Stomach (tissue), 9 donors: ENCODE results near the gene FOXD2. TPM values are rescaled to one million over a fixed set of nuclear protein-coding genes. Genes with fewer than 3 reads are reported as not detected.

Experiments used
- DNase-seq, 2 donors: peaks; one replicate each; pipeline versions ENCODE4 v3.0.0 to v3.0.0-alpha.2; 2013 to 2019
- H3K27ac ChIP-seq, 5 donors: fragments of 200-600 bp in 4 of 5; sonication (generic) in 4 of 5; one replicate each; pipeline ENCODE4 v1.5.1; 2013 to 2019; ENCODE audit warnings: mild to moderate bottlenecking in 1 of 5, moderate library complexity in 1 of 5
- H3K27me3 ChIP-seq, 3 donors: fragments of 200-600 bp; sonication (generic); one replicate each; pipeline ENCODE4 v1.5.1; 2017 to 2019; ENCODE audit warnings: mixed run types in 1 of 3
- H3K36me3 ChIP-seq, 4 donors: fragments of 200-600 bp; sonication (generic); 1 replicate in 3 of 4; 2 replicates in 1 of 4; pipeline ENCODE4 v1.5.1; 2016 to 2019
- H3K4me1 ChIP-seq, 4 donors: fragments of 200-600 bp; sonication (generic); one replicate each; pipeline ENCODE4 v1.5.1; 2016 to 2019
- H3K4me3 ChIP-seq, 4 donors: fragments of 200-600 bp; sonication (generic) in 3 of 4; one replicate each; pipeline ENCODE4 v1.5.1; 2016 to 2019; ENCODE audit warnings: mild to moderate bottlenecking in 1 of 4
- H3K9me3 ChIP-seq, 4 donors: fragments of 200-600 bp; sonication (generic); one replicate each; pipeline ENCODE4 v1.5.1; 2016 to 2019
- EP300 ChIP-seq: sonication (generic); formaldehyde crosslinking; IDR thresholded peaks from one replicate; pipeline ENCODE4 v1.6.1; 2017; ENCODE audit warnings: antibody characterized with exemption
- POLR2A ChIP-seq, 4 donors: fragments of 450-650 bp; IDR thresholded peaks; one replicate each; pipeline ENCODE4 v1.6.1; 2016; ENCODE audit warnings: antibody characterized with exemption in 4 of 4, control low read depth in 2 of 4, mild to moderate bottlenecking in 1 of 4, moderate library complexity in 1 of 4
- POLR2AphosphoS5 ChIP-seq, 3 donors: sonication (generic); formaldehyde crosslinking; IDR thresholded peaks; one replicate each; pipeline ENCODE4 v1.6.1; 2016; ENCODE audit warnings: antibody characterized with exemption in 3 of 3
- WGBS, 5 donors: extraction: QIAGEN DNeasy Blood & Tissue Kit in 3 of 5; methylation state at CpG; one replicate each; pipeline versions ENCODE4 v1.1.5 to v1.1.7; 2013 to 2018; 5-methylcytosine and 5-hydroxymethylcytosine counted together
- intact Hi-C: fragments of 100-400 bp; cut with DNase I; formaldehyde crosslinking; loops from one replicate; pipeline ENCODE4 v1.15.1; 2023; ENCODE audit warnings: low total_unique reads
- polyA plus RNA-seq, 3 donors: library from polyadenylated mRNA; stranded (reverse); fragments of 200-250 nt; gene quantifications; one replicate each; pipeline ENCODE4 v1.2.3, GENCODE V29; 2013
- total RNA-seq, 5 donors: library from RNA; depleted of rRNA; stranded (reverse); fragments of >200 nt; gene quantifications; one replicate each; pipeline versions ENCODE4 v1.1.0 to v1.2.3, GENCODE V29; 2014 to 2016
- TF ChIP-seq, protein P1 (sequence below), 7 experiments: fragments of 450-650 bp in 4 of 7; fragments of 200-600 bp in 3 of 7; sonication (generic) in 3 of 7; IDR thresholded peaks; one replicate each; pipeline ENCODE4 v1.5.1; 2016 to 2019; ENCODE audit warnings: antibody characterized with exemption in 7 of 7, control low read depth in 2 of 7, mild to moderate bottlenecking in 1 of 7
- donor health status: healthy with polysubstance abuse.
- donor health status: Bipolar disorder and iron deficiency.
- donor health status: healthy.

The FOXD2 gene
- total and polyA plus RNA-seq, 8 donors, result under 0.01 to 47.5 (median 0.12) TPM; not detected in 4

DNA sequence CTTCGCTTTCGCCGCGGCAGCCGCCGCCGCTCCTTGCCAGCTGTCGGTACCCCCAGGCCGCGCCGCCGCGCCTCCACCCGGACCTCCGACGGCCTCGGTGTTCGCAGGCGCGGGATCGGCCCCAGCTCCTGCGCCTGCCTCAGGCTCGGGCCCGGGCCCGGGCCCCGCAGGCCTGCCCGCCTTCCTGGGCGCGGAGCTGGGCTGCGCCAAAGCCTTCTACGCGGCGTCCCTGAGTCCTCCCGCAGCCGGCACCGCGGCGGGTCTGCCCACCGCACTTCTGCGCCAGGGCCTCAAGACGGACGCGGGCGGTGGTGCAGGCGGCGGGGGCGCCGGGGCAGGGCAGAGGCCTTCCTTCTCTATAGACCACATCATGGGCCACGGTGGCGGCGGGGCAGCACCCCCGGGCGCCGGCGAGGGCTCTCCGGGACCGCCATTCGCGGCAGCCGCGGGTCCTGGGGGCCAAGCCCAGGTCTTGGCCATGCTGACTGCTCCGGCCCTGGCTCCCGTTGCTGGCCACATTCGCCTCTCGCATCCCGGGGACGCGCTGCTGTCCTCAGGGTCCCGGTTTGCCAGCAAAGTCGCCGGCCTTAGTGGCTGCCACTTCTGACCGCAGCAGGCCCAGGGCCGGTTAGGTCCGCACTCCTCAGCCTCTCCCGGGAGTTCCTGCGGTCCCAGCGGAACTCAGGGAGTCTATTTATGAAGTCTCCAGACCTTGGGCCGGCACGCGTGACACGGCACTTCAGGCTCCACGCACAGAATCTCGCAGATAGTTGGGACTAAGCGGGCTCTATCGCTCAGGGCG, 1.4 kb downstream of the FOXD2 start:
- peaks cover 36 to 100% (median 61%) of the 10 kb centered on the region in 3 donors for H3K27me3 ChIP-seq
- H3K27ac ChIP-seq, result no peak overlapping the region
- TF ChIP-seq POLR2A (IDR thresholded peaks at IDR 0.05) (no peak), EP300 (no peak), POLR2AphosphoS5 (IDR thresholded peaks at IDR 0.05) (no peak)
- TF ChIP-seq, protein P1, sequence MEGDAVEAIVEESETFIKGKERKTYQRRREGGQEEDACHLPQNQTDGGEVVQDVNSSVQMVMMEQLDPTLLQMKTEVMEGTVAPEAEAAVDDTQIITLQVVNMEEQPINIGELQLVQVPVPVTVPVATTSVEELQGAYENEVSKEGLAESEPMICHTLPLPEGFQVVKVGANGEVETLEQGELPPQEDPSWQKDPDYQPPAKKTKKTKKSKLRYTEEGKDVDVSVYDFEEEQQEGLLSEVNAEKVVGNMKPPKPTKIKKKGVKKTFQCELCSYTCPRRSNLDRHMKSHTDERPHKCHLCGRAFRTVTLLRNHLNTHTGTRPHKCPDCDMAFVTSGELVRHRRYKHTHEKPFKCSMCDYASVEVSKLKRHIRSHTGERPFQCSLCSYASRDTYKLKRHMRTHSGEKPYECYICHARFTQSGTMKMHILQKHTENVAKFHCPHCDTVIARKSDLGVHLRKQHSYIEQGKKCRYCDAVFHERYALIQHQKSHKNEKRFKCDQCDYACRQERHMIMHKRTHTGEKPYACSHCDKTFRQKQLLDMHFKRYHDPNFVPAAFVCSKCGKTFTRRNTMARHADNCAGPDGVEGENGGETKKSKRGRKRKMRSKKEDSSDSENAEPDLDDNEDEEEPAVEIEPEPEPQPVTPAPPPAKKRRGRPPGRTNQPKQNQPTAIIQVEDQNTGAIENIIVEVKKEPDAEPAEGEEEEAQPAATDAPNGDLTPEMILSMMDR (IDR thresholded peaks at IDR 0.05), result no peak
- peaks cover 0 to 6% (median 0%) of the 10 kb centered on the region in 4 donors for H3K9me3 ChIP-seq
- H3K4me3 ChIP-seq, result peak overlapping the region; percentile 19 to 85 (median 44)
- intact Hi-C loops, result no loop called here
- no peaks in the 10 kb centered on the region for H3K36me3 ChIP-seq
- peaks cover 36 to 57% (median 48%) of the 10 kb centered on the region in 4 donors for H3K4me1 ChIP-seq
- WGBS, 5 donors, result 8 to 39% (median 13%) methylated on average over 9 to 86 of the region's 86 CpGs
- no peak for DNase-seq

DNA sequence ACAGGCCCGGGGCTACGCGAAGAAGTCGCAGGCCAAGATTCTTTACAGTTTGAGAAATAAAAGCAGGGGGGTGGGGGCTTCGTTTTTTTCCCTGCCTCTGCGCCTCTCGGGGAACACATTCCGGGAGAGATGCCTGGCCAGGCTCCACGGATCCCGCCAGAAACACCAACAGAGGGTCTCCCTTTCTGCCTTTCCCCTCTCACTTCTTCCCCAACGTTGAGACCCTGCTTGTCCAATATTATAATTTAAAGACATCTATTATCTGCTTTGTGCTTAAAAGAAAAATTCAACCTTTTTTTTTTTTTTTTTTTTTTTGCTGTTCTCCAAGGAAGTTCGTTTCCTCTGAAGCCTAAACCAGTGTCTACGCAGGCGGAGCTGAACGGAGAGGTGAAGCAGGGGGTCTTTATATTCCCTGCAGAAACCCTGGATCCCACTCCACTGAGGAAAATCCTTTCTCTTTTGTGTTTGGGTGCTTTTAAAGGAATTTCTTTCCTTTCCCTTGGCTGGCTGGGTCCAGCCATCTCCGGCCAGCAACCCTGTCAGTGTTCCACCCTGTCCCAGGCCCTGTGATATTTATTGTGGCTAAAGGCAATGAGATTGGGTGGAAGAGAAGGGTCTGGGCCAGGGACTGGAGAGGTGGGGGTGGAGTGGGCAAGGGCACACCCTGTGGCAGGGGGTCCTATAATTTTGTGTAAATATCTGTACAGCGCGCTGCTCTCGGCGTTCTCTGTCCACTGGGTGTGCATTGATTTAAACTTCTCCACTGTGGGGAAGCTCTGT, 2.2 kb downstream of the FOXD2 start:
- peak overlapping the region in 1 of 4 donors; percentile 85 for H3K4me3 ChIP-seq
- peaks cover 31 to 57% (median 49%) of the 10 kb centered on the region in 4 donors for H3K4me1 ChIP-seq
- TF ChIP-seq, protein P1 (IDR thresholded peaks at IDR 0.05), result no peak
- TF ChIP-seq EP300, result no peak
- TF ChIP-seq POLR2AphosphoS5 (IDR thresholded peaks at IDR 0.05), result no peak
- no peak for TF ChIP-seq POLR2A (IDR thresholded peaks at IDR 0.05)
- DNase-seq, result no peak
- intact Hi-C loops, result no loop called here
- WGBS, 5 donors, result 70 to 75% (median 74%) methylated on average over 19 to 20 of the region's 20 CpGs
- H3K27ac ChIP-seq, result no peak overlapping the region
- H3K27me3 ChIP-seq, result peaks cover 40 to 100% (median 64%) of the 10 kb centered on the region in 3 donors
- H3K9me3 ChIP-seq, result peaks cover 0 to 14% (median 0%) of the 10 kb centered on the region in 4 donors
- H3K36me3 ChIP-seq, result no peaks in the 10 kb centered on the region

DNA sequence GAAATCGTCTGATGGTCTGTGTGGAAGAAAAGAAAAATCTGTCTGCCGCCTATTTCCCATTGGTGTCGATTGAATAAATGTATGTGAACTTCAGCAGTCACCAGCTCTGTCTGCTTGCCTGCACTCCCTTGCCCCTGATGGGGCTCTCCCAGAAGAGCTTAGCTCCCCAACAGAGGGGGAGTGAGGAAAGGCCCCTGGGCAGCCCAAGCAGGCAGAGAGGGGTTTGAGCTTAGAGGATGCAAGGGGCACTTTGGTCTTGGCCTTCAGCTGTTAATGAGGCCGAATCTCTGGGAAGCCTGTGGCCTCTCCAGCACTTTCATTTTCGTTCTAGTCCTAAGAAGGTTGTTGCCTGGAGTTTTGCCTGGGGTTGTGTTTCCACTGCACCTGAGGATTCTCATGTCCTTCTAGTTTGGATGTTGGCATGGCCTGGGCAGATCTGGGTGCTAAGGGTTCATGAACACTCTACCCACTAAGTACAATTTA, 2.8 kb downstream of the FOXD2 start:
- Histone ChIP-seq H3K4me1 (peaks cover 31 to 60% (median 52%) of the 10 kb centered on the region in 4 donors), H3K36me3 (no peaks in the 10 kb centered on the region), H3K27ac (no peak overlapping the region), H3K9me3 (peaks cover 0 to 16% (median 0%) of the 10 kb centered on the region in 4 donors), H3K27me3 (peaks cover 44 to 100% (median 66%) of the 10 kb centered on the region in 3 donors), H3K4me3 (no peak overlapping the region)
- DNase-seq, result no peak
- WGBS, 5 donors, result 56 to 66% (median 60%) methylated on average over 5 of the region's 5 CpGs
- intact Hi-C loops, result no loop called here
- TF ChIP-seq EP300, result no peak
- TF ChIP-seq, protein P1 (IDR thresholded peaks at IDR 0.05), result no peak
- TF ChIP-seq POLR2A (IDR thresholded peaks at IDR 0.05), result no peak
- TF ChIP-seq POLR2AphosphoS5 (IDR thresholded peaks at IDR 0.05), result no peak

DNA sequence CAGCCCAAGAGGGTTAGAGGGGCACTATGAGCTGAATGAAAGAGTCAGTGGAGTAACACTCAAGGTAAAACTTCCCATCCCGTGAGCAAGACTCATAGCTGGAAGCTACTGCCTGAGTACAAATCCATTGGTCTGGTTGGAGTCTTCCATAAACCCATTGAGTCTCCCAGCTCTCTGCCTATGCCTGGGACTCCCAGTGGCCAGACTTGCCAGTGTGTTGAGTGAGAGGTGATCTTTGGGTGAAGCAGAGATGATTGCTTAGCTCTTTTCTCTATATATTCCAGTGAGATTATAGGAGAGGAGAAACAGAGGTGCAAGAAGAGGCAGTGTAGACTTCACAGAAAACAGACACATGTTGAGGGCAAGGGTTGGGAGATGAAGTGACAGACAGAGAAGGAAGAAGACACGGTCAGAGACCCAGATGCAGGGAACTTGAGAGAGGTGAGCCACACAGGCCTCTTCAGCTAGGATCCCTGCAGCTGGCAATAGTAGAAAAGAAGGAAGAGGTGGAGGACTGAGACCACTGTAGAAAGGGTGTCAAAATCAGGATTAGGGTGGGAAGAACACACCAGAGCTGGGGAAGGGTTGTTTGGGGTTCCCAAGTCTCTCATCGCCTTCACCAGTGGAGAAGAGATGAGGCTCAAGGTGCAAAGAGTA, 3.7 kb downstream of the FOXD2 start:
- Histone ChIP-seq H3K4me3 (no peak overlapping the region), H3K27ac (no peak overlapping the region), H3K9me3 (peaks cover 0 to 16% (median 0%) of the 10 kb centered on the region in 4 donors), H3K36me3 (no peaks in the 10 kb centered on the region), H3K4me1 (peaks cover 23 to 53% (median 46%) of the 10 kb centered on the region in 4 donors), H3K27me3 (peaks cover 36 to 100% (median 72%) of the 10 kb centered on the region in 3 donors)
- 88 to 95% (median 93%) methylated on average over 3 of the region's 3 CpGs for WGBS, 5 donors
- no peak for TF ChIP-seq POLR2A (IDR thresholded peaks at IDR 0.05)
- no peak for TF ChIP-seq EP300
- TF ChIP-seq POLR2AphosphoS5 (IDR thresholded peaks at IDR 0.05), result no peak
- TF ChIP-seq, protein P1 (IDR thresholded peaks at IDR 0.05), result no peak
- no peak for DNase-seq
- intact Hi-C loops, result no loop called here
